GM19463 (cell line): Measurements from ENCODE around the gene RNF150.
A peak's percentile ranks its signal among the peaks of the same experiment; 100 is the strongest.

Source experiments
- ATAC-seq: cut with Tn5 transposase; IDR thresholded peaks from one replicate; pipeline ENCODE4 v1.9.1; 2021; ENCODE audit warnings: mild to moderate bottlenecking, moderate library complexity; ENCODE audit not compliant: unreplicated experiment

Gene RNF150

GRCh38 chr4:140930011-140930410 lies 203.3 kb downstream of the RNF150 start:
- ATAC-seq: no peak

- no peak for ATAC-seq
Observed at GRCh38 chr4:140928880-140929279, 204.4 kb downstream of the RNF150 start.

GRCh38 chr4:140926672-140927071 lies 206.6 kb downstream of the RNF150 start:
- ATAC-seq: no peak

GRCh38 chr4:140925417-140925816 lies 207.9 kb downstream of the RNF150 start:
- ATAC-seq: no peak

GRCh38 chr4:140924761-140925392 lies 208.4 kb downstream of the RNF150 start:
- no peak for ATAC-seq

- ATAC-seq: no peak
Observed at GRCh38 chr4:140906993-140907962, 226.0 kb downstream of the RNF150 start.

GRCh38 chr4:140904904-140905303 lies 228.4 kb downstream of the RNF150 start:
- ATAC-seq: no peak

GRCh38 chr4:140903522-140904475 lies 229.5 kb downstream of the RNF150 start:
- no peak for ATAC-seq

GRCh38 chr4:140901736-140902336 lies 231.4 kb downstream of the RNF150 start:
- no peak for ATAC-seq

GRCh38 chr4:140893939-140894338 lies 239.3 kb downstream of the RNF150 start:
- no peak for ATAC-seq

GRCh38 chr4:140888054-140888453 lies 245.2 kb downstream of the RNF150 start:
- ATAC-seq: no peak

GRCh38 chr4:140887467-140887866 lies 245.8 kb downstream of the RNF150 start:
- ATAC-seq: no peak

- ATAC-seq: peak; percentile 96
Observed at GRCh38 chr4:140884431-140885058, 248.7 kb downstream of the RNF150 start.

- no peak for ATAC-seq
Observed at GRCh38 chr4:140877781-140878180, 255.5 kb downstream of the RNF150 start.

GRCh38 chr4:140876615-140877364 lies 256.5 kb downstream of the RNF150 start:
- ATAC-seq: no peak

- ATAC-seq: no peak
Observed at GRCh38 chr4:140875746-140876452, 257.4 kb downstream of the RNF150 start.

- ATAC-seq: no peak
Observed at GRCh38 chr4:140874056-140874455, 259.2 kb downstream of the RNF150 start.

- ATAC-seq: no peak
Observed at GRCh38 chr4:140871368-140871767, 261.9 kb downstream of the RNF150 start.

GRCh38 chr4:140870427-140870826 lies 262.8 kb downstream of the RNF150 start:
- ATAC-seq: no peak
